OCI-LY7 (cell line): ENCODE data around the gene PCBP3.

Experiments
- CTCF ChIP-seq: fragments of 200-600 bp; sonication (generic); conservative IDR thresholded peaks from 2 replicates; pipeline ENCODE4 v1.5.1; 2014; ENCODE audit warnings: mild to moderate bottlenecking, antibody characterized with exemption, low read length, moderate library complexity, mixed read lengths
- EZH2phosphoT487 ChIP-seq: fragments of 200-600 bp; sonication (generic); IDR thresholded peaks from 2 replicates; pipeline ENCODE4 v1.6.1; 2018; ENCODE audit warnings: low read depth, borderline replicate concordance, mild to moderate bottlenecking, mixed run types, antibody characterized with exemption, low read length, moderate library complexity, mixed read lengths

DNA sequence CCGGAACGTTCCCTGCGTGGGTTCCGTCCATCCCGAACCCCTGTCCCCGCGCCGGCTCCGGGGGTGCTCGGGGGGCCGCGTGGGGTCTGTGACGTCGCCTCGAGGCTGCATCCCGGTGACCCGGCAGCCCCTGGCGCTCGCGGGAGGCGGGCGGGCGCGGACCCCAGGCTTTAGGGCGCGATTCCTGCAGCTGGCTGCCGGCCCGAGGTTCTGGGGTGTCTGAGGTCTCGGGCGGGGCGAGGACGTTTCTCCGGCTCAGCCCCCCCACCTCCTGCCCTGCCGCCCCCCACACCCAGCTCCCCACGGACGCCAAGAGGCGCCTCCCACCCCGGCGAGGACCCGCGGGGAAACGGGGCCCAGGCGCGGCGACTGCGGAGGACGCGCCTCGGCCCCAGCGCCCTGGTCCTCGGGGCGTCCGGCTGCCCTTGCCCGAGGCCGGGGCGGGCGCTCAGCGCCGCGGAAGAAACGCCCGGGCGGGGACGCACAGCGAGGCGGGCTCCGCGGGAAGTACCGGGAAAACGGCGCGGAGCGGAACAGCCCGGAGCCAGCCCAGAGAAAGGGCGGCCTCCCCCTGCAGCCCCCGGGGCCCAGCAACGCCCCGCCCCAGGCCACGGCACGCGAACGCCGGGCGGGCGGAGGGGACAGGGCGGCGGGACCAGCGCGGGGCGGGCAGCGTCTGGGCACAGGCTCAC, 1.3 kb upstream of the PCBP3 start:
- TF ChIP-seq CTCF, result no peak
- TF ChIP-seq EZH2phosphoT487, result no peak
